ENCODE data around the gene KCNF1. TPM values are rescaled to one million over a fixed set of nuclear protein-coding genes. Genes with fewer than 3 reads are reported as not detected.

KCNF1 gene
- total and polyA plus RNA-seq, 2 donors (not counting 1 experiment from before 2014, with no cell fraction given), result 0.22 to 2.6 TPM

GRCh38 chr2:10935366-10935918 is 23.7 kb downstream of the KCNF1 start:
- Histone ChIP-seq H3K9me3 (ENCODE audit: control insufficient read depth, insufficient read depth, low read depth, low read length) (no peaks in the 10 kb centered on the region), H2AFZ (ENCODE audit: low read length) (no peak overlapping the region), H3K27ac (ENCODE audit: insufficient read depth, low read length) (peak overlapping the region; percentile 86), H3K79me2 (ENCODE audit: control insufficient read depth, insufficient read depth, low read length) (no peaks in the 10 kb centered on the region), H3K4me1 (ENCODE audit: control insufficient read depth, extremely low read depth, insufficient read depth, low read length) (peaks cover 35% of the 10 kb centered on the region), H3K4me3 (replicated peaks in 1 of 4; ENCODE audit: control extremely low read depth in 1 of 4, insufficient read depth in 1 of 4, low read depth in 3 of 4, low read length in 4 of 4) (no peak overlapping the region), H4K20me1 (ENCODE audit: control insufficient read depth, extremely low read depth, insufficient read depth, low read length) (no peaks in the 10 kb centered on the region), H3K9ac (ENCODE audit: insufficient read depth, low read length) (no peak overlapping the region), H3K27me3 (ENCODE audit: control insufficient read depth, insufficient read depth, low read length) (no peaks in the 10 kb centered on the region), H3K36me3 (ENCODE audit: control insufficient read depth, insufficient read depth, low read length) (no peaks in the 10 kb centered on the region), H3K4me2 (ENCODE audit: extremely low read depth, insufficient read depth, low read length) (no peak overlapping the region)
- no peak for DNase-seq (ENCODE audit: low read depth in 2 of 2)
- no peak for TF ChIP-seq EZH2 (IDR thresholded peaks at IDR 0.05; ENCODE audit: low read length, missing control alignments)

- Histone ChIP-seq H2AFZ (ENCODE audit: low read length) (no peak overlapping the region), H3K27ac (ENCODE audit: insufficient read depth, low read length) (peak overlapping the region; percentile 86), H3K4me2 (ENCODE audit: extremely low read depth, insufficient read depth, low read length) (peak overlapping the region; percentile 54)
Measured at GRCh38 chr2:10935953-10936942, 24.5 kb downstream of the KCNF1 start.

GRCh38 chr2:10939058-10939457 is 27.3 kb downstream of the KCNF1 start:
- H3K27me3 ChIP-seq (ENCODE audit: control insufficient read depth, insufficient read depth, low read length), result peaks cover 2% of the 10 kb centered on the region
- H3K4me1 ChIP-seq (ENCODE audit: control insufficient read depth, extremely low read depth, insufficient read depth, low read length), result peaks cover 18% of the 10 kb centered on the region
- H2AFZ ChIP-seq (ENCODE audit: low read length), result no peak overlapping the region
- no peaks in the 10 kb centered on the region for H4K20me1 ChIP-seq (ENCODE audit: control insufficient read depth, extremely low read depth, insufficient read depth, low read length)
- no peak overlapping the region for H3K4me2 ChIP-seq (ENCODE audit: extremely low read depth, insufficient read depth, low read length)
- no peaks in the 10 kb centered on the region for H3K9me3 ChIP-seq (ENCODE audit: control insufficient read depth, insufficient read depth, low read depth, low read length)
- no peak for TF ChIP-seq CTCF (conservative IDR thresholded peaks at IDR 0.05 in 1 of 2, IDR thresholded peaks at IDR 0.05 in 1 of 2; ENCODE audit: low read depth in 1 of 2, low read length in 2 of 2)
- TF ChIP-seq EZH2 (IDR thresholded peaks at IDR 0.05; ENCODE audit: low read length, missing control alignments), result no peak
- H3K27ac ChIP-seq (ENCODE audit: insufficient read depth, low read length), result no peak overlapping the region
- H3K4me3 ChIP-seq (replicated peaks in 1 of 4; ENCODE audit: control extremely low read depth in 1 of 4, insufficient read depth in 1 of 4, low read depth in 3 of 4, low read length in 4 of 4), result no peak overlapping the region
- H3K9ac ChIP-seq (ENCODE audit: insufficient read depth, low read length), result no peak overlapping the region
- DNase-seq (ENCODE audit: low read depth in 2 of 2), result no peak
- H3K36me3 ChIP-seq (ENCODE audit: control insufficient read depth, insufficient read depth, low read length), result no peaks in the 10 kb centered on the region
- no peaks in the 10 kb centered on the region for H3K79me2 ChIP-seq (ENCODE audit: control insufficient read depth, insufficient read depth, low read length)

More at GRCh38 chr2:10935953-10936942, 24.5 kb downstream of the KCNF1 start:
- peak; percentile 98 to 99 for DNase-seq (ENCODE audit: low read depth in 2 of 2)
- TF ChIP-seq EZH2 (IDR thresholded peaks at IDR 0.05; ENCODE audit: low read length, missing control alignments) (no peak), CTCF (conservative IDR thresholded peaks at IDR 0.05 in 1 of 2, IDR thresholded peaks at IDR 0.05 in 1 of 2; ENCODE audit: low read depth in 1 of 2, low read length in 2 of 2) (peak in 1 of 2 donors; percentile 26)
- Histone ChIP-seq H3K9me3 (ENCODE audit: control insufficient read depth, insufficient read depth, low read depth, low read length) (no peaks in the 10 kb centered on the region), H4K20me1 (ENCODE audit: control insufficient read depth, extremely low read depth, insufficient read depth, low read length) (no peaks in the 10 kb centered on the region), H3K9ac (ENCODE audit: insufficient read depth, low read length) (peak overlapping the region; percentile 26), H3K36me3 (ENCODE audit: control insufficient read depth, insufficient read depth, low read length) (no peaks in the 10 kb centered on the region), H3K4me1 (ENCODE audit: control insufficient read depth, extremely low read depth, insufficient read depth, low read length) (peaks cover 31% of the 10 kb centered on the region), H3K79me2 (ENCODE audit: control insufficient read depth, insufficient read depth, low read length) (no peaks in the 10 kb centered on the region), H3K27me3 (ENCODE audit: control insufficient read depth, insufficient read depth, low read length) (no peaks in the 10 kb centered on the region), H3K4me3 (replicated peaks in 1 of 4; ENCODE audit: control extremely low read depth in 1 of 4, insufficient read depth in 1 of 4, low read depth in 3 of 4, low read length in 4 of 4) (no peak overlapping the region)
